Measurements from ENCODE around the gene USP13. TPM values are rescaled to one million over a fixed set of nuclear protein-coding genes. Genes with fewer than 3 reads are reported as not detected.

The USP13 gene
- polyA plus RNA-seq, 3 donors, result 0.31 to 1.6 (median 1.2) TPM

DNA sequence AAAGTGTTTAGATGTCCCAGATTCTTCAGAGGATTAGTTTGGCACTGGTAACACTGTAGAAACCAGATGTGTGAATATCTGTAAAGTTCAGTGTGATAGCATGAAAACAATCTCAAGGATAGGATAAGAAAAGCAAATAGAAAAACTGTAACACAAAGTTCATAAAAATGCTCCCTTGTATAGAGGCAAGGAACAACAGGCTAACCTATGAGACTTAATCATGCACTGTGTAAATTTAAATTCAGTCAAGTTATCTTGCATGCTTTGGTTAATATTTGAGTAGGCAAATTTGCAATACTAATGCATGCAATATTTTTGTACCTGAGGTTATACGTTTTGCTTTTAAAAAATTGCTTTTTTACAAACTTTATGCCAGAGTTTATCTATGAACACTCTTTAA lies 144.4 kb downstream of the USP13 start:
- WGBS (ENCODE audit: insufficient coverage), result no CpG with 5 or more reads among the region's 1 CpG
- TF ChIP-seq, protein P1, sequence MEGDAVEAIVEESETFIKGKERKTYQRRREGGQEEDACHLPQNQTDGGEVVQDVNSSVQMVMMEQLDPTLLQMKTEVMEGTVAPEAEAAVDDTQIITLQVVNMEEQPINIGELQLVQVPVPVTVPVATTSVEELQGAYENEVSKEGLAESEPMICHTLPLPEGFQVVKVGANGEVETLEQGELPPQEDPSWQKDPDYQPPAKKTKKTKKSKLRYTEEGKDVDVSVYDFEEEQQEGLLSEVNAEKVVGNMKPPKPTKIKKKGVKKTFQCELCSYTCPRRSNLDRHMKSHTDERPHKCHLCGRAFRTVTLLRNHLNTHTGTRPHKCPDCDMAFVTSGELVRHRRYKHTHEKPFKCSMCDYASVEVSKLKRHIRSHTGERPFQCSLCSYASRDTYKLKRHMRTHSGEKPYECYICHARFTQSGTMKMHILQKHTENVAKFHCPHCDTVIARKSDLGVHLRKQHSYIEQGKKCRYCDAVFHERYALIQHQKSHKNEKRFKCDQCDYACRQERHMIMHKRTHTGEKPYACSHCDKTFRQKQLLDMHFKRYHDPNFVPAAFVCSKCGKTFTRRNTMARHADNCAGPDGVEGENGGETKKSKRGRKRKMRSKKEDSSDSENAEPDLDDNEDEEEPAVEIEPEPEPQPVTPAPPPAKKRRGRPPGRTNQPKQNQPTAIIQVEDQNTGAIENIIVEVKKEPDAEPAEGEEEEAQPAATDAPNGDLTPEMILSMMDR (IDR thresholded peaks at IDR 0.05), result no peak
- Histone ChIP-seq H3K79me2 (ENCODE audit: insufficient read depth, low read length) (no peaks in the 10 kb centered on the region), H3K27me3 (ENCODE audit: control insufficient read depth in 2 of 2, insufficient read depth in 2 of 2, low read length in 2 of 2) (no peaks in the 10 kb centered on the region), H3K9me3 (replicated peaks in 1 of 2; ENCODE audit: control insufficient read depth in 1 of 2, insufficient read depth in 1 of 2, low read length in 2 of 2) (no peaks in the 10 kb centered on the region), H3K4me3 (replicated peaks in 1 of 3; ENCODE audit: low read depth in 2 of 3, low read length in 3 of 3) (no peak overlapping the region), H3K4me2 (replicated peaks; ENCODE audit: extremely low read depth, low read length, poor library complexity, severe bottlenecking) (no peak overlapping the region), H3K36me3 (replicated peaks in 1 of 2; ENCODE audit: control insufficient read depth in 1 of 2, insufficient read depth in 2 of 2, low read length in 2 of 2) (no peaks in the 10 kb centered on the region), H2AFZ (ENCODE audit: insufficient read depth, low read depth, low read length, poor library complexity, severe bottlenecking) (no peak overlapping the region), H3K9ac (ENCODE audit: insufficient read depth, low read length, poor library complexity, severe bottlenecking) (no peak overlapping the region), H3K4me1 (ENCODE audit: control insufficient read depth in 1 of 2, insufficient read depth in 2 of 2, low read length in 2 of 2) (no peaks in the 10 kb centered on the region), H4K20me1 (ENCODE audit: insufficient read depth, low read length) (no peaks in the 10 kb centered on the region), H3K27ac (ENCODE audit: low read depth in 1 of 2, low read length in 2 of 2) (no peak overlapping the region)
- Mint-ChIP-seq H3K27me3 (ENCODE audit: low read depth in 3 of 3) (peaks cover 0 to 3% (median 2%) of the 10 kb centered on the region in 3 donors), H3K4me3 (no peak overlapping the region), H3K36me3 (no peaks in the 10 kb centered on the region), H3K9me3 (no peaks in the 10 kb centered on the region), H3K4me1 (no peaks in the 10 kb centered on the region), H3K27ac (no peak overlapping the region)
- no peak for DNase-seq
- intact Hi-C loops (cut with micrococcal nuclease), result no loop called here

DNA sequence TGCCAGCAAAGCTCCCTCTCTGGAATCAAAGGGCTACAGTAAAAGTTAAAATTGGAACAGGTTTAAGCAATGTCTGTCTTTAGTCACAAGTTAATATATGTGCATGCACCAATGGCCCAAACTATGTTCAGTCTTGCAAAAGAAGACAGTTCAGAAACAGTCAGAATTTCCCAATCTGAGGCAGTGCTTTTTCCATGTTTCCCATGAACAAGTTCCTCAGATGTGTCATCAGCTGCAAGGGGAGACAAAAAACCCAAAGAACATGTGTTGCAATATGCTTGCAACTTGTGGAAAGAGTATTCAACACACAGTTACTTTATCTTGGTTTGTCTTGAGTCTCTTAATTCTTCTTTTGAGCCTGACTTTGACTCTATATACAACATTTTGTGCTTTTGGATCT lies 148.4 kb downstream of the USP13 start:
- H3K4me3 ChIP-seq (replicated peaks in 1 of 3; ENCODE audit: low read depth in 2 of 3, low read length in 3 of 3), result no peak overlapping the region

More for the DNA sequence above, 148.4 kb downstream of the USP13 start:
- TF ChIP-seq, protein P1 (IDR thresholded peaks at IDR 0.05), result no peak
- H3K36me3 Mint-ChIP-seq, result no peaks in the 10 kb centered on the region
- H3K9ac ChIP-seq (ENCODE audit: insufficient read depth, low read length, poor library complexity, severe bottlenecking), result no peak overlapping the region
- H3K79me2 ChIP-seq (ENCODE audit: insufficient read depth, low read length), result no peaks in the 10 kb centered on the region
- no peaks in the 10 kb centered on the region for H4K20me1 ChIP-seq (ENCODE audit: insufficient read depth, low read length)
- no peak overlapping the region for H3K4me3 Mint-ChIP-seq
- H3K4me2 ChIP-seq (replicated peaks; ENCODE audit: extremely low read depth, low read length, poor library complexity, severe bottlenecking), result no peak overlapping the region
- H3K9me3 Mint-ChIP-seq, result no peaks in the 10 kb centered on the region
- intact Hi-C loops (cut with micrococcal nuclease), result no loop called here
- no peak overlapping the region for H3K27ac Mint-ChIP-seq
- H3K4me1 ChIP-seq (ENCODE audit: control insufficient read depth in 1 of 2, insufficient read depth in 2 of 2, low read length in 2 of 2), result no peaks in the 10 kb centered on the region
- H3K36me3 ChIP-seq (replicated peaks in 1 of 2; ENCODE audit: control insufficient read depth in 1 of 2, insufficient read depth in 2 of 2, low read length in 2 of 2), result no peaks in the 10 kb centered on the region
- DNase-seq, result peak in 1 of 3 donors; percentile 51
- peaks cover 0 to 8% (median 7%) of the 10 kb centered on the region in 3 donors for H3K27me3 Mint-ChIP-seq (ENCODE audit: low read depth in 3 of 3)
- no peak overlapping the region for H3K27ac ChIP-seq (ENCODE audit: low read depth in 1 of 2, low read length in 2 of 2)
- H3K27me3 ChIP-seq (ENCODE audit: control insufficient read depth in 2 of 2, insufficient read depth in 2 of 2, low read length in 2 of 2), result no peaks in the 10 kb centered on the region
- no peaks in the 10 kb centered on the region for H3K9me3 ChIP-seq (replicated peaks in 1 of 2; ENCODE audit: control insufficient read depth in 1 of 2, insufficient read depth in 1 of 2, low read length in 2 of 2)
- no peaks in the 10 kb centered on the region for H3K4me1 Mint-ChIP-seq
- H2AFZ ChIP-seq (ENCODE audit: insufficient read depth, low read depth, low read length, poor library complexity, severe bottlenecking), result no peak overlapping the region
